ENCODE measurements around the gene THEMIS2. TPM values are rescaled to one million over a fixed set of nuclear protein-coding genes. Genes with fewer than 3 reads are reported as not detected.

Gene THEMIS2
- polyA plus RNA-seq, 3 donors = 306 to 618 (median 344) TPM

GRCh38 chr1:27886353-27886679 is 14.0 kb downstream of the THEMIS2 start:
- no peak for DNase-seq
- Histone ChIP-seq H3K9me3 (replicated peaks in 1 of 2; ENCODE audit: control insufficient read depth in 1 of 2, insufficient read depth in 1 of 2, low read length in 2 of 2) (no peaks in the 10 kb centered on the region), H3K79me2 (ENCODE audit: insufficient read depth, low read length) (peaks cover 75% of the 10 kb centered on the region), H3K27ac (ENCODE audit: low read depth in 1 of 2, low read length in 2 of 2) (peak overlapping the region; percentile 99 to 100), H3K9ac (ENCODE audit: insufficient read depth, low read length, poor library complexity, severe bottlenecking) (peak overlapping the region; percentile 56), H2AFZ (ENCODE audit: insufficient read depth, low read depth, low read length, poor library complexity, severe bottlenecking) (no peak overlapping the region), H3K27me3 (ENCODE audit: control insufficient read depth in 2 of 2, insufficient read depth in 2 of 2, low read length in 2 of 2) (no peaks in the 10 kb centered on the region), H3K4me3 (replicated peaks in 1 of 3; ENCODE audit: low read depth in 2 of 3, low read length in 3 of 3) (peak overlapping the region in 2 of 3 experiments; percentile 17 to 63), H4K20me1 (ENCODE audit: insufficient read depth, low read length) (peaks cover 28% of the 10 kb centered on the region), H3K36me3 (replicated peaks in 1 of 2; ENCODE audit: control insufficient read depth in 1 of 2, insufficient read depth in 2 of 2, low read length in 2 of 2) (peaks cover 65 to 74% of the 10 kb centered on the region in 2 donors), H3K4me1 (ENCODE audit: control insufficient read depth in 1 of 2, insufficient read depth in 2 of 2, low read length in 2 of 2) (peaks cover 100% of the 10 kb centered on the region in 2 donors), H3K4me2 (replicated peaks; ENCODE audit: extremely low read depth, low read length, poor library complexity, severe bottlenecking) (peak overlapping the region; percentile 67)
- Mint-ChIP-seq H3K4me3 (peak overlapping the region; percentile 76 to 80), H3K4me1 (peaks cover 93% of the 10 kb centered on the region), H3K27me3 (ENCODE audit: low read depth in 3 of 3) (peaks cover 0 to 2% (median 0%) of the 10 kb centered on the region in 3 donors), H3K27ac (peak overlapping the region; percentile 99 to 100 (median 99)), H3K36me3 (peaks cover 79 to 99% of the 10 kb centered on the region in 2 donors), H3K9me3 (peaks cover 0 to 1% (median 0%) of the 10 kb centered on the region in 7 donors)
- WGBS (ENCODE audit: insufficient coverage) = no CpG with 5 or more reads among the region's 2 CpGs
- intact Hi-C loops (cut with micrococcal nuclease) = no loop called here
- TF ChIP-seq, protein P1, sequence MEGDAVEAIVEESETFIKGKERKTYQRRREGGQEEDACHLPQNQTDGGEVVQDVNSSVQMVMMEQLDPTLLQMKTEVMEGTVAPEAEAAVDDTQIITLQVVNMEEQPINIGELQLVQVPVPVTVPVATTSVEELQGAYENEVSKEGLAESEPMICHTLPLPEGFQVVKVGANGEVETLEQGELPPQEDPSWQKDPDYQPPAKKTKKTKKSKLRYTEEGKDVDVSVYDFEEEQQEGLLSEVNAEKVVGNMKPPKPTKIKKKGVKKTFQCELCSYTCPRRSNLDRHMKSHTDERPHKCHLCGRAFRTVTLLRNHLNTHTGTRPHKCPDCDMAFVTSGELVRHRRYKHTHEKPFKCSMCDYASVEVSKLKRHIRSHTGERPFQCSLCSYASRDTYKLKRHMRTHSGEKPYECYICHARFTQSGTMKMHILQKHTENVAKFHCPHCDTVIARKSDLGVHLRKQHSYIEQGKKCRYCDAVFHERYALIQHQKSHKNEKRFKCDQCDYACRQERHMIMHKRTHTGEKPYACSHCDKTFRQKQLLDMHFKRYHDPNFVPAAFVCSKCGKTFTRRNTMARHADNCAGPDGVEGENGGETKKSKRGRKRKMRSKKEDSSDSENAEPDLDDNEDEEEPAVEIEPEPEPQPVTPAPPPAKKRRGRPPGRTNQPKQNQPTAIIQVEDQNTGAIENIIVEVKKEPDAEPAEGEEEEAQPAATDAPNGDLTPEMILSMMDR (IDR thresholded peaks at IDR 0.05) = no peak

DNA sequence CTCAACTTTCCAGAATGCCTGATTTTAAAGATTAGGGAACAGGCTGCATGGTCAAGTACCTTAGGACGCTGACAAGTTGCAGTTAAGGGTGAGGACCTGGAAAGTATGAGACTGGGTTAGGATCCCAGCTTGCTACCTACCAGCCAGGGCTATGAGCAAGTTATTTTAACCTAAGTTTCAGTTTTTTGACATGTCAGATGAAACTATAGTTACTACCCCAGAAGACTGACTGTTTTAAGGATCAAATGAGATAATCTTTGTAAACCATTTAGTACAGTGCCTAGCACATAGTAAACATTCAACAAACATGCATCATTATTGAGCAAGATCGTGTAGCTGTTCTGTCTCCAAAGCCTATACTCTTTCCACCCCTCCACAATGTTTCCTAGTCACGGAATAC is 14.4 kb downstream of the THEMIS2 start:
- no peaks in the 10 kb centered on the region for H3K9me3 Mint-ChIP-seq
- Histone ChIP-seq H3K4me1 (ENCODE audit: control insufficient read depth in 1 of 2, insufficient read depth in 2 of 2, low read length in 2 of 2) (peaks cover 100% of the 10 kb centered on the region in 2 donors), H3K27me3 (ENCODE audit: control insufficient read depth in 2 of 2, insufficient read depth in 2 of 2, low read length in 2 of 2) (no peaks in the 10 kb centered on the region), H3K36me3 (replicated peaks in 1 of 2; ENCODE audit: control insufficient read depth in 1 of 2, insufficient read depth in 2 of 2, low read length in 2 of 2) (peaks cover 62 to 72% of the 10 kb centered on the region in 2 donors), H4K20me1 (ENCODE audit: insufficient read depth, low read length) (peaks cover 26% of the 10 kb centered on the region), H3K79me2 (ENCODE audit: insufficient read depth, low read length) (peaks cover 71% of the 10 kb centered on the region), H3K4me3 (replicated peaks in 1 of 3; ENCODE audit: low read depth in 2 of 3, low read length in 3 of 3) (peak overlapping the region in 2 of 3 experiments; percentile 17 to 63), H3K9me3 (replicated peaks in 1 of 2; ENCODE audit: control insufficient read depth in 1 of 2, insufficient read depth in 1 of 2, low read length in 2 of 2) (no peaks in the 10 kb centered on the region), H2AFZ (ENCODE audit: insufficient read depth, low read depth, low read length, poor library complexity, severe bottlenecking) (no peak overlapping the region), H3K27ac (ENCODE audit: low read depth in 1 of 2, low read length in 2 of 2) (peak overlapping the region; percentile 99 to 100), H3K4me2 (replicated peaks; ENCODE audit: extremely low read depth, low read length, poor library complexity, severe bottlenecking) (peak overlapping the region; percentile 67), H3K9ac (ENCODE audit: insufficient read depth, low read length, poor library complexity, severe bottlenecking) (peak overlapping the region; percentile 56)
- peaks cover 93% of the 10 kb centered on the region for H3K4me1 Mint-ChIP-seq
- 60% methylated on average over 1 of the region's 3 CpGs for WGBS (ENCODE audit: insufficient coverage)
- H3K4me3 Mint-ChIP-seq = peak overlapping the region; percentile 76 to 80
- TF ChIP-seq, protein P1 (IDR thresholded peaks at IDR 0.05) = no peak
- peaks cover 77 to 98% of the 10 kb centered on the region in 2 donors for H3K36me3 Mint-ChIP-seq
- H3K27me3 Mint-ChIP-seq (ENCODE audit: low read depth in 3 of 3) = peaks cover 0 to 2% (median 0%) of the 10 kb centered on the region in 3 donors
- peak overlapping the region; percentile 99 to 100 (median 99) for H3K27ac Mint-ChIP-seq
- DNase-seq = peak in 1 of 3 donors; percentile 41
- intact Hi-C loops (cut with micrococcal nuclease) = loop anchor here in 1 of 2 donors (1.0 kb wide), 1 partner anchor 23 kb away; no protein-coding TSS in a partner anchor

All from CD14-positive monocyte (primary cell).